SK-N-SH (cell line): ENCODE data around the gene RAD51B.

ENCODE experiments used
- CTCF ChIP-seq: fragments of 200-600 bp; sonication (generic); IDR thresholded peaks from 2 replicates; pipeline ENCODE4 v1.6.1; 2017; ENCODE audit warnings: antibody characterized with exemption, mild to moderate bottlenecking, moderate library complexity
- ELF1 ChIP-seq: IDR thresholded peaks from 2 replicates; pipeline ENCODE4 v1.4.0; 2012
- EP300 ChIP-seq, 2 experiments: IDR thresholded peaks; 2 replicates each; pipeline versions ENCODE4 v1.4.0 to v1.6.1; 2012; ENCODE audit warnings: borderline replicate concordance in 1 of 2, low read depth in 1 of 2, low read length in 1 of 2
- NRF1 ChIP-seq: IDR thresholded peaks from 2 replicates; pipeline ENCODE4 v1.6.1; 2012; ENCODE audit warnings: low read depth, mild to moderate bottlenecking, low read length
- PBX3 ChIP-seq: IDR thresholded peaks from 2 replicates; pipeline ENCODE4; 2012
- REST ChIP-seq: IDR thresholded peaks from 2 replicates; pipeline ENCODE4 v1.6.1; 2012; ENCODE audit warnings: mild to moderate bottlenecking, low read depth, low read length, moderate library complexity
- TAF1 ChIP-seq: IDR thresholded peaks from 2 replicates; pipeline ENCODE4 v1.6.1; 2012; ENCODE audit warnings: low read depth, mild to moderate bottlenecking, low read length, moderate library complexity, borderline replicate concordance
- USF2 ChIP-seq: fragments of 150-350 bp; IDR thresholded peaks from 2 replicates; pipeline ENCODE4 v1.6.1; 2017; ENCODE audit warnings: antibody characterized with exemption, low read length, low read depth, borderline replicate concordance

- TF ChIP-seq NRF1 = no peak
- TF ChIP-seq PBX3 = no peak
- TF ChIP-seq CTCF = no peak
- TF ChIP-seq EP300 (IDR thresholded peaks at IDR 0.05; ENCODE audit: borderline replicate concordance in 1 of 2, low read depth in 1 of 2, low read length in 1 of 2) = no peak
- TF ChIP-seq TAF1 = no peak
- TF ChIP-seq USF2 = no peak
- no peak for TF ChIP-seq REST
- TF ChIP-seq ELF1 = no peak
Observed at GRCh38 chr14:68384881-68385280, 565.3 kb downstream of the RAD51B start.
